Neural cell (in vitro differentiated cells): ENCODE measurements around the gene MARF1. TPM values are rescaled to one million over a fixed set of nuclear protein-coding genes. Genes with fewer than 3 reads are reported as not detected.

Experiments used
- H2AFZ ChIP-seq: fragments of 200-600, 300-800 bp; sonication (generic), shearing (Covaris generic); 2 replicates; pipeline ENCODE4 v1.6.0; 2014; ENCODE audit warnings: low read depth, mild to moderate bottlenecking, antibody characterized with exemption, low read length, moderate library complexity
- H3F3A ChIP-seq: fragments of 200-600 bp; shearing (Covaris generic); 2 replicates; pipeline ENCODE4 v1.6.1; 2016; ENCODE audit warnings: mild to moderate bottlenecking, moderate library complexity, mixed read lengths, antibody characterized with exemption, low read length; ENCODE audit not compliant: insufficient read depth, poor library complexity, severe bottlenecking
- H3K27ac ChIP-seq: fragments of 200-600, 300-800 bp; sonication (generic), shearing (Covaris generic); 2 replicates; pipeline ENCODE4 v1.5.1; 2014; ENCODE audit warnings: mild to moderate bottlenecking, low read length, moderate library complexity
- H3K27me3 ChIP-seq: fragments of 300-800, 200-600 bp; sonication (generic), shearing (Covaris generic); 2 replicates; pipeline ENCODE4 v1.6.0; 2014; ENCODE audit warnings: mild to moderate bottlenecking, low read depth, low read length, moderate library complexity; ENCODE audit not compliant: insufficient read depth
- H3K36me3 ChIP-seq: fragments of 300-800, 200-600 bp; sonication (generic), shearing (Covaris generic); 2 replicates; pipeline ENCODE4 v1.5.1; 2014; ENCODE audit warnings: mild to moderate bottlenecking, antibody characterized with exemption, low read length, moderate library complexity; ENCODE audit not compliant: insufficient read depth
- H3K4me2 ChIP-seq: fragments of 300-800, 200-600 bp; sonication (generic), shearing (Covaris generic); 2 replicates; pipeline ENCODE4 v1.6.0; 2014; ENCODE audit warnings: mild to moderate bottlenecking, low read length
- H3K4me3 ChIP-seq: fragments of 300-800, 200-600 bp; sonication (generic), shearing (Covaris generic); 2 replicates; pipeline ENCODE4 v1.5.1; 2014; ENCODE audit warnings: mild to moderate bottlenecking, low read length, moderate library complexity
- H3K79me2 ChIP-seq: fragments of 200-600 bp; shearing (Covaris generic); replicated peaks from 2 replicates; pipeline ENCODE4 v1.6.0; 2014; ENCODE audit warnings: mild to moderate bottlenecking, low read length, moderate library complexity; ENCODE audit not compliant: insufficient read depth
- H3K9ac ChIP-seq: fragments of 300-800, 200-600 bp; sonication (generic), shearing (Covaris generic); 2 replicates; pipeline ENCODE4 v1.6.1; 2016; ENCODE audit warnings: mild to moderate bottlenecking, low read length, mixed read lengths
- H3K9me2 ChIP-seq: fragments of 200-600 bp; shearing (Covaris generic); 2 replicates; pipeline ENCODE4 v1.6.1; 2016; ENCODE audit warnings: mild to moderate bottlenecking, low read length, mixed read lengths; ENCODE audit not compliant: insufficient read depth
- H3K9me3 ChIP-seq: fragments of 200-600, 300-800 bp; sonication (generic), shearing (Covaris generic); 2 replicates; pipeline ENCODE4 v1.6.1; 2016; ENCODE audit warnings: mild to moderate bottlenecking, mixed run types, low read length, moderate library complexity, mixed read lengths
- H4K20me1 ChIP-seq: fragments of 200-600 bp; shearing (Covaris generic); 2 replicates; pipeline ENCODE4 v1.6.1; 2016; ENCODE audit warnings: mild to moderate bottlenecking, mixed run types; ENCODE audit not compliant: insufficient read depth
- CTCF ChIP-seq: fragments of 450-650 bp; IDR thresholded peaks from 2 replicates; pipeline ENCODE4 v1.5.1; 2014; ENCODE audit warnings: antibody characterized with exemption, mild to moderate bottlenecking, moderate library complexity; ENCODE audit not compliant: poor library complexity, severe bottlenecking
- EP300 ChIP-seq: fragments of 450-650 bp; conservative IDR thresholded peaks from 2 replicates; pipeline ENCODE4 v1.6.1; 2014; ENCODE audit warnings: antibody characterized with exemption, mild to moderate bottlenecking, moderate library complexity; ENCODE audit not compliant: poor library complexity, severe bottlenecking
- EZH2 ChIP-seq: fragments of 200-600, 300-800 bp; shearing (Covaris generic), sonication (generic); IDR thresholded peaks from 2 replicates; pipeline ENCODE4 v1.6.1; 2014; ENCODE audit warnings: antibody characterized with exemption, low read length, borderline replicate concordance, mild to moderate bottlenecking; ENCODE audit not compliant: insufficient read depth, poor library complexity, severe bottlenecking
- MXI1 ChIP-seq: fragments of 450-650 bp; conservative IDR thresholded peaks from 2 replicates; pipeline ENCODE4 v1.6.1; 2014; ENCODE audit warnings: antibody characterized with exemption, mild to moderate bottlenecking; ENCODE audit not compliant: poor library complexity, severe bottlenecking
- POLR2AphosphoS5 ChIP-seq: IDR thresholded peaks from 2 replicates; pipeline ENCODE4 v1.6.1; 2012
- RAD21 ChIP-seq: fragments of 450-650 bp; conservative IDR thresholded peaks from 2 replicates; pipeline ENCODE4 v1.6.1; 2014; ENCODE audit warnings: antibody characterized with exemption, mild to moderate bottlenecking, moderate library complexity
- REST ChIP-seq: IDR thresholded peaks from 2 replicates; pipeline ENCODE4 v1.6.1; 2012; ENCODE audit warnings: borderline replicate concordance
- SMC3 ChIP-seq: fragments of 450-650 bp; conservative IDR thresholded peaks from 2 replicates; pipeline ENCODE4 v1.6.1; 2014; ENCODE audit warnings: antibody characterized with exemption, mild to moderate bottlenecking, moderate library complexity; ENCODE audit not compliant: poor library complexity
- TAF1 ChIP-seq: IDR thresholded peaks from 2 replicates; pipeline ENCODE4 v1.6.1; 2012; ENCODE audit warnings: low read depth
- polyA plus RNA-seq: library from polyadenylated mRNA; depleted of rRNA; stranded (reverse); fragments of >200 nt; gene quantifications from 2 replicates; pipeline ENCODE4 v1.2.3, GENCODE V29; 2014

Gene MARF1
- polyA plus RNA-seq, 1 donor from 2014 or later: 23.2 TPM

- Histone ChIP-seq H3K36me3 (no peaks in the 10 kb centered on the region), H3F3A (no peaks in the 10 kb centered on the region), H4K20me1 (no peaks in the 10 kb centered on the region), H3K9ac (no peak overlapping the region), H3K9me3 (no peaks in the 10 kb centered on the region), H3K79me2 (peaks cover 29% of the 10 kb centered on the region), H3K4me3 (no peak overlapping the region), H3K27ac (no peak overlapping the region), H2AFZ (no peak overlapping the region), H3K27me3 (no peaks in the 10 kb centered on the region), H3K9me2 (no peaks in the 10 kb centered on the region), H3K4me2 (no peak overlapping the region)
- TF ChIP-seq REST: no peak
- TF ChIP-seq CTCF: no peak
- TF ChIP-seq MXI1: no peak
- no peak for TF ChIP-seq EZH2
- no peak for TF ChIP-seq POLR2AphosphoS5
- no peak for TF ChIP-seq TAF1
- TF ChIP-seq SMC3: no peak
These were observed 1.5 kb upstream of the MARF1 start for GRCh38 chr16:15644267-15644961.

- Histone ChIP-seq H3K9me2 (no peaks in the 10 kb centered on the region), H3K4me3 (peak overlapping the region; percentile 90), H2AFZ (no peak overlapping the region)
These were observed 944 bp upstream of the MARF1 start for GRCh38 chr16:15643946-15644250.

More at GRCh38 chr16:15643946-15644250, 944 bp upstream of the MARF1 start:
- peak overlapping the region; percentile 78 for H3K4me2 ChIP-seq
- H4K20me1 ChIP-seq: no peaks in the 10 kb centered on the region
- peaks cover 29% of the 10 kb centered on the region for H3K79me2 ChIP-seq
- H3K27ac ChIP-seq: no peak overlapping the region
- no peaks in the 10 kb centered on the region for H3F3A ChIP-seq
- H3K36me3 ChIP-seq: peaks cover 3% of the 10 kb centered on the region
- TF ChIP-seq MXI1 (no peak), RAD21 (no peak), SMC3 (no peak), REST (no peak), POLR2AphosphoS5 (no peak), EZH2 (no peak), EP300 (no peak), TAF1 (no peak), CTCF (no peak)
- no peaks in the 10 kb centered on the region for H3K27me3 ChIP-seq
- H3K9me3 ChIP-seq: no peaks in the 10 kb centered on the region
- no peak overlapping the region for H3K9ac ChIP-seq
